Measurements from ENCODE around the gene PLEKHH3. TPM values are rescaled to one million over a fixed set of nuclear protein-coding genes. Genes with fewer than 3 reads are reported as not detected.

Gene PLEKHH3
- total RNA-seq, 3 donors from 2014 or later = 0.56 to 1.2 (median 0.63) TPM

Other genes with a start within 250 kb of the PLEKHH3 start
- gene ATP6V0A1, start 218.1 kb downstream of the PLEKHH3 start, total RNA-seq = 10 to 100 TPM; 12.8 to 18.0 (median 14.4) TPM
- 10 to 100 TPM; 11.6 to 12.9 (median 12.0) TPM for gene NAGLU, start 140.8 kb downstream of the PLEKHH3 start, total RNA-seq
- gene HSD17B1, start 124.1 kb downstream of the PLEKHH3 start, total RNA-seq = under 1 TPM; 0.10 to 0.53 (median 0.33) TPM
- gene COASY, start 114.8 kb downstream of the PLEKHH3 start, total RNA-seq = 100 to 1,000 TPM in 2 of 3 donors, 10 to 100 TPM in 1; 98.8 to 110 (median 105) TPM
- 10 to 100 TPM; 69.3 to 90.1 (median 77.7) TPM for gene MLX, start 109.9 kb downstream of the PLEKHH3 start, total RNA-seq
- gene PSMC3IP, start 99.3 kb downstream of the PLEKHH3 start, total RNA-seq = 10 to 100 TPM; 23.5 to 31.0 (median 26.9) TPM
- gene RETREG3, start 67.6 kb downstream of the PLEKHH3 start, total RNA-seq = 10 to 100 TPM; 27.2 to 37.9 (median 30.0) TPM
- gene TUBG1, start 67.3 kb downstream of the PLEKHH3 start, total RNA-seq = 100 to 1,000 TPM in 1 of 3 donors, 10 to 100 TPM in 2; 91.7 to 103 (median 93.7) TPM
- 1 to 10 TPM; 5.6 to 7.1 (median 5.9) TPM for gene TUBG2, start 17.7 kb downstream of the PLEKHH3 start, total RNA-seq
- under 1 TPM; 0.25 to 0.43 (median 0.32) TPM for gene CCR10, start 4.8 kb upstream of the PLEKHH3 start, total RNA-seq
- 1 to 10 TPM in 1 of 3 donors, under 1 TPM in 2; 0.73 to 1.3 (median 0.79) TPM for gene CNTNAP1, start 5.5 kb upstream of the PLEKHH3 start, total RNA-seq
- gene EZH1, start 68.0 kb upstream of the PLEKHH3 start, total RNA-seq = 10 to 100 TPM; 22.2 to 26.5 (median 22.6) TPM
- gene RAMP2, start 84.2 kb upstream of the PLEKHH3 start, total RNA-seq = not detected
- gene VPS25, start 96.5 kb upstream of the PLEKHH3 start, total RNA-seq = 100 to 1,000 TPM in 1 of 3 donors, 10 to 100 TPM in 2; 92.6 to 106 (median 98.7) TPM
- under 1 TPM; 0.16 to 0.46 (median 0.38) TPM for gene WNK4, start 103.6 kb upstream of the PLEKHH3 start, total RNA-seq
- 10 to 100 TPM; 52.2 to 56.2 (median 55.1) TPM for gene COA3, start 121.7 kb upstream of the PLEKHH3 start, total RNA-seq
- gene CNTD1, start 121.9 kb upstream of the PLEKHH3 start, total RNA-seq = not detected
- gene BECN1, start 147.3 kb upstream of the PLEKHH3 start, total RNA-seq = 100 to 1,000 TPM; 101 to 121 (median 112) TPM
- 100 to 1,000 TPM; 361 to 401 (median 376) TPM for gene PSME3, start 156.4 kb upstream of the PLEKHH3 start, total RNA-seq
- gene AOC2, start 167.6 kb upstream of the PLEKHH3 start, total RNA-seq = 1 to 10 TPM; 2.7 to 4.1 (median 3.7) TPM
- 1 to 10 TPM; 2.1 to 2.6 (median 2.2) TPM for gene AOC3, start 174.2 kb upstream of the PLEKHH3 start, total RNA-seq
- gene G6PC1, start 223.8 kb upstream of the PLEKHH3 start, total RNA-seq = under 1 TPM in 1 of 3 donors, not detected in 2; 0.08 TPM

All from activated T-cell treated with anti-CD3 and anti-CD28 coated beads, Interleukin-2, amount 50 U/mL, for 4 hours (primary cell).